HepG2 (cell line): Measurements from ENCODE around the gene RNLS. TPM values are rescaled to one million over a fixed set of nuclear protein-coding genes. Genes with fewer than 3 reads are reported as not detected.

Experiments
- ATAC-seq: fragments of 200-7000 bp; cut with Tn5 transposase; 3 replicates; pipeline ENCODE4 v1.9.1; 2020; ENCODE audit warnings: mild to moderate bottlenecking, moderate library complexity
- BruUV-seq: library from RNA; stranded (reverse); fragments of 400-500 nt; replicated peaks from 2 replicates; lab custom pipeline; 2021; lab: Mats Ljungman, UMichigan
- CTCF ChIA-PET: fragments of 300-600 bp; formaldehyde crosslinking; extraction: SDS; loops from one replicate; lab custom pipeline; 2021; ENCODE audit warnings: low total read pairs, inconsistent platforms, low intra/inter-chr PET ratio; lab: Yijun Ruan, JAX
- POLR2A ChIA-PET: fragments of 350-600 bp; sonication (Branson Sonifier 250); formaldehyde crosslinking; loops from one replicate; lab custom pipeline; 2020; ENCODE audit warnings: antibody characterized with exemption, inconsistent platforms; lab: Yijun Ruan, JAX
- DNase-seq: peaks from one replicate; pipeline ENCODE4 v3.0.0-alpha.2; 2015; ENCODE audit warnings: low spot score
- FAIRE-seq: peaks from 3 replicates; lab custom pipeline; 2011; peaks lifted over from hg19 to GRCh38; lab: Jason Lieb, UNC
- H2AFZ ChIP-seq: one replicate; pipeline ENCODE4 v1.6.1; 2011; ENCODE audit warnings: low read length, inconsistent platforms
- H3K27ac ChIP-seq: fragments of 300-600 bp; 3 replicates; pipeline ENCODE4 v1.8.0; 2011; ENCODE audit warnings: mixed run types, mild to moderate bottlenecking, mixed read lengths, low read length, inconsistent platforms; ENCODE audit not compliant: insufficient read depth; ENCODE audit errors: extremely low read length
- H3K27me3 ChIP-seq, 2 experiments: fragments of 200-600 bp in 1 of 2; 2 replicates in 1 of 2; 3 replicates in 1 of 2; pipeline versions ENCODE4 v1.6.0 to v1.8.0; 2011; ENCODE audit warnings: low read length in 2 of 2, mild to moderate bottlenecking in 2 of 2, moderate library complexity in 2 of 2, inconsistent platforms in 1 of 2; ENCODE audit not compliant: insufficient read depth in 2 of 2, control insufficient read depth in 1 of 2
- H3K36me3 ChIP-seq, 2 experiments: fragments of 200-600 bp in 1 of 2; replicated peaks in 1 of 2; 2 replicates in 1 of 2; 3 replicates in 1 of 2; pipeline versions ENCODE4 v1.5.1 to v1.8.0; 2011; ENCODE audit warnings: low read length in 2 of 2, inconsistent platforms in 1 of 2; ENCODE audit not compliant: insufficient read depth in 2 of 2, control insufficient read depth in 1 of 2
- H3K4me1 ChIP-seq: 2 replicates; pipeline ENCODE4 v1.5.1; 2012; ENCODE audit warnings: low read length, inconsistent platforms; ENCODE audit not compliant: insufficient read depth
- H3K4me2 ChIP-seq: 2 replicates; pipeline ENCODE4 v1.6.0; 2011; ENCODE audit warnings: low read depth, low read length, inconsistent platforms
- H3K4me3 ChIP-seq, 3 experiments: fragments of 200-600 bp in 1 of 3; sonication (generic), shearing (Covaris generic) in 1 of 3; replicated peaks in 1 of 3; 2 replicates each; pipeline ENCODE4 v1.5.1; 2011 to 2016; ENCODE audit warnings: low read length in 3 of 3, inconsistent platforms in 2 of 3, low read depth in 2 of 3, mild to moderate bottlenecking in 2 of 3, control low read depth in 1 of 3, mixed read lengths in 1 of 3; ENCODE audit not compliant: insufficient read depth in 1 of 3
- H3K79me2 ChIP-seq: one replicate; pipeline ENCODE4 v1.6.1; 2011; ENCODE audit warnings: low read length, inconsistent platforms; ENCODE audit not compliant: insufficient read depth
- H3K9ac ChIP-seq: 2 replicates; pipeline ENCODE4 v1.6.0; 2011; ENCODE audit warnings: mild to moderate bottlenecking, low read depth, low read length, inconsistent platforms; ENCODE audit not compliant: insufficient read depth
- H3K9me3 ChIP-seq: 2 replicates; pipeline ENCODE4 v1.5.1; 2012; ENCODE audit warnings: mild to moderate bottlenecking, low read length
- H4K20me1 ChIP-seq: 2 replicates; pipeline ENCODE4 v1.6.0; 2011; ENCODE audit warnings: inconsistent platforms, mild to moderate bottlenecking, low read length, moderate library complexity; ENCODE audit not compliant: insufficient read depth
- ATF7 ChIP-seq, 2 experiments: fragments of 450-650 bp in 1 of 2; sonication (generic) in 1 of 2; formaldehyde crosslinking in 1 of 2; IDR thresholded peaks; 2 replicates each; pipeline versions ENCODE4 v1.4.0 to v1.6.1; 2016 to 2020; ENCODE audit warnings: antibody characterized with exemption in 1 of 2, mild to moderate bottlenecking in 1 of 2, missing genetic modification reagents in 1 of 2
- CBFB ChIP-seq: sonication (generic); formaldehyde crosslinking; IDR thresholded peaks from 2 replicates; pipeline ENCODE4 v1.4.0; 2020; ENCODE audit warnings: missing genetic modification reagents
- ELF3 ChIP-seq: IDR thresholded peaks from 2 replicates; pipeline ENCODE4 v1.6.1; 2016; ENCODE audit warnings: missing genetic modification reagents, missing compliant biosample characterization
- IRX3 ChIP-seq: sonication (generic); formaldehyde crosslinking; IDR thresholded peaks from 2 replicates; pipeline ENCODE4 v1.8.1; 2023; ENCODE audit warnings: mild to moderate bottlenecking, low read depth, missing genetic modification reagents, borderline replicate concordance
- PAWR ChIP-seq: sonication (generic); formaldehyde crosslinking; IDR thresholded peaks from 2 replicates; pipeline ENCODE4 v1.4.0; 2020; ENCODE audit warnings: missing genetic modification reagents, mild to moderate bottlenecking, borderline replicate concordance
- SOX13 ChIP-seq, 3 experiments: fragments of 450-650 bp in 1 of 3; sonication (generic) in 1 of 3; formaldehyde crosslinking in 1 of 3; IDR thresholded peaks in 2 of 3; conservative IDR thresholded peaks in 1 of 3; 2 replicates each; pipeline versions ENCODE4 v1.5.0 to v1.6.1; 2016 to 2020; ENCODE audit warnings: antibody characterized with exemption in 1 of 3, mild to moderate bottlenecking in 1 of 3, missing compliant biosample characterization in 1 of 3, missing genetic modification reagents in 1 of 3, moderate library complexity in 1 of 3
- ZBTB37 ChIP-seq: sonication (generic); formaldehyde crosslinking; IDR thresholded peaks from 2 replicates; pipeline ENCODE4 v1.4.0; 2020; ENCODE audit warnings: mild to moderate bottlenecking, missing genetic modification reagents
- ZNF136 ChIP-seq: sonication (generic); formaldehyde crosslinking; IDR thresholded peaks from 2 replicates; pipeline ENCODE4 v1.8.1; 2022; ENCODE audit warnings: low read depth, mild to moderate bottlenecking, moderate library complexity, missing genetic modification reagents
- ZNF460 ChIP-seq: sonication (generic); formaldehyde crosslinking; IDR thresholded peaks from 2 replicates; pipeline ENCODE4 v1.5.1; 2020; ENCODE audit warnings: missing genetic modification reagents, mild to moderate bottlenecking, borderline replicate concordance
- ZNF512B ChIP-seq: sonication (generic); formaldehyde crosslinking; IDR thresholded peaks from 2 replicates; pipeline ENCODE4 v1.5.1; 2020; ENCODE audit warnings: missing genetic modification reagents, mild to moderate bottlenecking, borderline replicate concordance
- ZNF569 ChIP-seq: sonication (generic); formaldehyde crosslinking; IDR thresholded peaks from 2 replicates; pipeline ENCODE4 v1.5.0; 2020; ENCODE audit warnings: mild to moderate bottlenecking, missing genetic modification reagents, moderate library complexity, borderline replicate concordance
- ZNF615 ChIP-seq: sonication (generic); formaldehyde crosslinking; IDR thresholded peaks from 2 replicates; pipeline ENCODE4 v1.5.0; 2020; ENCODE audit warnings: mild to moderate bottlenecking, missing genetic modification reagents, borderline replicate concordance
- ZNF740 ChIP-seq: sonication (generic); formaldehyde crosslinking; IDR thresholded peaks from 2 replicates; pipeline ENCODE4 v1.4.0; 2020; ENCODE audit warnings: missing genetic modification reagents
- ZNF747 ChIP-seq: sonication (generic); formaldehyde crosslinking; IDR thresholded peaks from 2 replicates; pipeline ENCODE4 v1.8.1; 2023; ENCODE audit warnings: missing genetic modification reagents, mild to moderate bottlenecking, borderline replicate concordance
- ZSCAN31 ChIP-seq: sonication (generic); formaldehyde crosslinking; IDR thresholded peaks from 2 replicates; pipeline ENCODE4 v1.5.0; 2020; ENCODE audit warnings: low read depth, mild to moderate bottlenecking, missing genetic modification reagents
- WGBS: methylation state at CpG from one replicate; pipeline ENCODE4 v1.1.6; 2017; ENCODE audit warnings: low lambda C conversion rate; 5-methylcytosine and 5-hydroxymethylcytosine counted together
- in situ Hi-C: cut with HindIII; loops from 2 replicates; pipeline ENCODE4 v1.10.0; 2017; ENCODE audit warnings: low pct_unique_long_range_greater_than_20kb; ENCODE audit not compliant: extremely low pct_ligation_motif_present
- intact Hi-C: fragments of 100-400 bp; cut with micrococcal nuclease; formaldehyde crosslinking; loops from one replicate; pipeline ENCODE4 v1.10.0; 2022; ENCODE audit not compliant: unreplicated experiment
- polyA plus RNA-seq, 8 experiments: library from polyadenylated mRNA; depleted of rRNA in 3 of 8; stranded (reverse) in 7 of 8; unstranded in 1 of 8; fragments of >200 nt; fragmentation: Illumina TruSeq in 4 of 8; extraction: Trizol in 4 of 8; gene quantifications; 2 replicates each; pipeline versions ENCODE4 v1.2.1 to v1.2.3, GENCODE V29; 2011 to 2016; ENCODE audit warnings: low read depth in 4 of 8, missing spikeins in 1 of 8, mixed read lengths in 1 of 8; ENCODE audit not compliant: insufficient read depth in 1 of 8
- total RNA-seq, 5 experiments: library from RNA; depleted of rRNA; stranded (reverse); fragments of >200 nt; fragmentation: Illumina TruSeq; extraction: Trizol; gene quantifications; 2 replicates each; pipeline ENCODE4 v1.2.3, GENCODE V29; 2016; ENCODE audit warnings: low read depth in 1 of 5

Gene RNLS
- total and polyA plus RNA-seq, 2 of the 13 experiments (the other 11 are each of a cell fraction or from before 2014, with no cell fraction given), result not detected

- no peak overlapping the region for H3K4me3 ChIP-seq
- no peak overlapping the region for H3K4me2 ChIP-seq
- H2AFZ ChIP-seq, result no peak overlapping the region
- no peak for FAIRE-seq
- no peak overlapping the region for H3K9ac ChIP-seq
- no peaks in the 10 kb centered on the region for H3K79me2 ChIP-seq
- no peaks in the 10 kb centered on the region for H3K9me3 ChIP-seq
- H4K20me1 ChIP-seq, result no peaks in the 10 kb centered on the region
- no TSS peak for BruUV-seq
- CTCF ChIA-PET, result no interaction called here
- in situ Hi-C loops (no loop called here), intact Hi-C loops (no loop called here)
- no peaks in the 10 kb centered on the region for H3K36me3 ChIP-seq
- H3K27me3 ChIP-seq, result no peaks in the 10 kb centered on the region
- DNase-seq, result no peak
- 4% methylated on average over 1 of the region's 1 CpG for WGBS
- H3K27ac ChIP-seq, result no peak overlapping the region
- POLR2A ChIA-PET, result no interaction called here
- ATAC-seq, result no peak
- no peak for TF ChIP-seq ATF7 (IDR thresholded peaks at IDR 0.05)
- no peak for TF ChIP-seq ATF7 (CRISPR knock-in tag; IDR thresholded peaks at IDR 0.05)
- TF ChIP-seq CBFB (CRISPR knock-in tag), result no peak
- no peak for TF ChIP-seq ELF3 (CRISPR knock-in tag)
- no peak for TF ChIP-seq ZNF615
- no peak for TF ChIP-seq ZNF460
- TF ChIP-seq ZNF740, result no peak
- TF ChIP-seq ZNF512B (CRISPR knock-in tag), result no peak
- TF ChIP-seq ZNF747 (CRISPR knock-in tag), result no peak
- no peak for TF ChIP-seq PAWR
- TF ChIP-seq ZBTB37 (CRISPR knock-in tag), result no peak
- no peak for TF ChIP-seq ZNF569
- no peak for TF ChIP-seq ZSCAN31
- no peak for TF ChIP-seq ZNF136 (CRISPR knock-in tag)
- TF ChIP-seq SOX13 (IDR thresholded peaks at IDR 0.05), result no peak
- TF ChIP-seq SOX13 (CRISPR knock-in tag; conservative IDR thresholded peaks at IDR 0.05 in 1 of 2, IDR thresholded peaks at IDR 0.05 in 1 of 2), result no peak
- TF ChIP-seq IRX3 (CRISPR knock-in tag), result no peak
- no peaks in the 10 kb centered on the region for H3K4me1 ChIP-seq
These were observed 42.8 kb downstream of the RNLS start for GRCh38 chr10:88540351-88540750.
